ENCODE results near the gene TSHZ2. TPM values are rescaled to one million over a fixed set of nuclear protein-coding genes. Genes with fewer than 3 reads are reported as not detected.

Gene TSHZ2
- total RNA-seq, 2 donors from 2014 or later: 3.3 to 6.2 TPM

- Histone ChIP-seq H3K4me1 (no peaks in the 10 kb centered on the region), H3K36me3 (no peaks in the 10 kb centered on the region), H3K9me3 (no peaks in the 10 kb centered on the region), H3K27ac (no peak overlapping the region), H3K27me3 (no peaks in the 10 kb centered on the region), H3K4me3 (no peak overlapping the region)
- no peak for TF ChIP-seq CTCF (IDR thresholded peaks at IDR 0.05)
- no peak for DNase-seq (ENCODE audit: low spot score)
Observed at GRCh38 chr20:53270792-53271375, 298.7 kb downstream of the TSHZ2 start.

- no peak for DNase-seq (ENCODE audit: low spot score)
- no peaks in the 10 kb centered on the region for H3K36me3 ChIP-seq
- no peak overlapping the region for H3K4me3 ChIP-seq
- no peak overlapping the region for H3K27ac ChIP-seq
- no peak for TF ChIP-seq CTCF (IDR thresholded peaks at IDR 0.05)
- H3K27me3 ChIP-seq: no peaks in the 10 kb centered on the region
- no peaks in the 10 kb centered on the region for H3K9me3 ChIP-seq
- no peaks in the 10 kb centered on the region for H3K4me1 ChIP-seq
Observed at GRCh38 chr20:53274365-53274764, 302.2 kb downstream of the TSHZ2 start.

GRCh38 chr20:53274807-53275206 is 302.6 kb downstream of the TSHZ2 start:
- Histone ChIP-seq H3K9me3 (no peaks in the 10 kb centered on the region), H3K4me1 (no peaks in the 10 kb centered on the region)
- TF ChIP-seq CTCF (IDR thresholded peaks at IDR 0.05): no peak

GRCh38 chr20:53276143-53276542 is 304.0 kb downstream of the TSHZ2 start:
- no peaks in the 10 kb centered on the region for H3K27me3 ChIP-seq
- DNase-seq (ENCODE audit: low spot score): no peak
- no peaks in the 10 kb centered on the region for H3K9me3 ChIP-seq
- no peaks in the 10 kb centered on the region for H3K4me1 ChIP-seq
- TF ChIP-seq CTCF (IDR thresholded peaks at IDR 0.05): no peak
- H3K4me3 ChIP-seq: no peak overlapping the region
- H3K36me3 ChIP-seq: no peaks in the 10 kb centered on the region
- no peak overlapping the region for H3K27ac ChIP-seq

More at GRCh38 chr20:53274807-53275206, 302.6 kb downstream of the TSHZ2 start:
- Histone ChIP-seq H3K36me3 (no peaks in the 10 kb centered on the region), H3K27ac (no peak overlapping the region), H3K27me3 (no peaks in the 10 kb centered on the region), H3K4me3 (no peak overlapping the region)
- no peak for DNase-seq (ENCODE audit: low spot score)

GRCh38 chr20:53278555-53278954 is 306.4 kb downstream of the TSHZ2 start:
- H3K27ac ChIP-seq: no peak overlapping the region
- TF ChIP-seq CTCF (IDR thresholded peaks at IDR 0.05): no peak
- H3K9me3 ChIP-seq: no peaks in the 10 kb centered on the region
- no peaks in the 10 kb centered on the region for H3K36me3 ChIP-seq
- H3K4me3 ChIP-seq: no peak overlapping the region
- no peak for DNase-seq (ENCODE audit: low spot score)
- no peaks in the 10 kb centered on the region for H3K4me1 ChIP-seq
- H3K27me3 ChIP-seq: no peaks in the 10 kb centered on the region

GRCh38 chr20:53279735-53280134 is 307.6 kb downstream of the TSHZ2 start:
- Histone ChIP-seq H3K36me3 (no peaks in the 10 kb centered on the region), H3K4me3 (no peak overlapping the region), H3K4me1 (no peaks in the 10 kb centered on the region), H3K27me3 (no peaks in the 10 kb centered on the region), H3K9me3 (no peaks in the 10 kb centered on the region), H3K27ac (no peak overlapping the region)
- TF ChIP-seq CTCF (IDR thresholded peaks at IDR 0.05): no peak
- no peak for DNase-seq (ENCODE audit: low spot score)
